Astrocyte of the spinal cord (primary cell): Measurements from ENCODE around the gene ABHD6.

ENCODE experiments used
- DNase-seq: peaks from one replicate; pipeline ENCODE4 v3.0.0; 2011; ENCODE audit warnings: low read depth, low spot score
- H3K4me3 ChIP-seq: 2 replicates; pipeline ENCODE4 v1.5.1; 2011; ENCODE audit warnings: low read depth, mild to moderate bottlenecking, low read length, moderate library complexity
- CTCF ChIP-seq: IDR thresholded peaks from 2 replicates; pipeline ENCODE4 v1.5.1; 2012; ENCODE audit warnings: low read depth, mild to moderate bottlenecking, low read length, inconsistent platforms
- in situ Hi-C: cut with HindIII; loops from 2 replicates; pipeline ENCODE4 v1.10.0; 2017; ENCODE audit warnings: low sequenced_read_pairs

The ABHD6 gene

GRCh38 chr3:58340594-58341244 is 103.1 kb downstream of the ABHD6 start:
- no peak overlapping the region for H3K4me3 ChIP-seq
- no peak for DNase-seq
- TF ChIP-seq CTCF: no peak
- in situ Hi-C loops: no loop called here

GRCh38 chr3:58341376-58341775 is 103.8 kb downstream of the ABHD6 start:
- in situ Hi-C loops: no loop called here
- H3K4me3 ChIP-seq: no peak overlapping the region
- no peak for TF ChIP-seq CTCF
- no peak for DNase-seq

- no peak for TF ChIP-seq CTCF
- in situ Hi-C loops: no loop called here
- DNase-seq: no peak
- no peak overlapping the region for H3K4me3 ChIP-seq
These were observed 105.1 kb downstream of the ABHD6 start for GRCh38 chr3:58342676-58343075.
